ENCODE measurements around the gene EPS8L3.

EPS8L3 gene

DNA sequence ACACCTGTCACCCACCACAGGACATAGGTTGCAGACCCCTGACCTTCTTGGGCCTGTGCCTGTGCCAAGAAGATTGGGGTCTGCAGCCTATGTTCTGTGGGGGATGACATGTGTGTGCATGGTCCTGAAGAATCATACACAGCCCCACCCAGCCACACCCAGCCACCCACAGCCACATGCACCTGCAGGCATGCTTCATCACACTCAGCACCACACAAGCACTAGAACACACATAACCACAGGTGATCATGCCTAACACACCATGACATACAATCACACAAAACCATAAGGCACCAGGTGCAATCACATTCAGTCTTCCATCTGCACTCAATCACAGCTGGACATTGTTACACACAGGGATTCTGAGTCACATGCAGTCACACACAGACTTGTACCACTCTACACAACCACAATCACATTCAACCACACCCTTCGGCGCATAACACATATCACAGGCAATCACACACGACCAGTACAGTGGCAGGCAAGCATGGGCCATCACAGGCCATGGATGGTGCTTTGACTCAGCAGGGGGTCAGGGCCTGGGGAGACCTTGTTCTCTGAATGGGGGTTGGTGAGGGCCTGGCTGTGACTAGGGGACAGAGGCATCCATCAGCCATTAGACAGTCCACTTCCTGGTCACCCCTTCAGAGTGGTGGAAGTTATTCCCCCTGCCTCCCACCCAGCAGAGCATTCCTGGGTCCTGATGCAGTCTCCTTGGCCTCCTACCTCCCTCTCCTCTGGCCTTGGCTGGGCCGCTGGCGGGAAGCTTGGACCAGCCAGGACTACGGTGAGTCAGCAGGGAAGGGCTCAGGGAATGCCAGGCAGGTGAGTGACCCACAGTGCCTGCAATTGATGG is 44.3 kb upstream of the EPS8L3 start:
- Histone ChIP-seq H3K4me1 (ENCODE audit: low read length) (peaks cover 8% of the 10 kb centered on the region), H3K4me2 (ENCODE audit: low read length) (no peak overlapping the region), H3K9me3 (ENCODE audit: insufficient read depth, low read length) (no peaks in the 10 kb centered on the region), H3K27me3 (ENCODE audit: low read depth, low read length) (no peaks in the 10 kb centered on the region), H3K9ac (ENCODE audit: low read length) (no peak overlapping the region), H2AFZ (ENCODE audit: low read depth, low read length) (no peak overlapping the region), H3K4me3 (ENCODE audit: low read length) (no peak overlapping the region), H4K20me1 (ENCODE audit: insufficient read depth, low read length) (no peaks in the 10 kb centered on the region), H3K27ac (ENCODE audit: low read length) (no peak overlapping the region), H3K36me3 (replicated peaks; ENCODE audit: low read depth, low read length) (no peaks in the 10 kb centered on the region), H3K79me2 (ENCODE audit: low read length) (no peaks in the 10 kb centered on the region)
- no peak for TF ChIP-seq EZH2phosphoT487 (IDR thresholded peaks at IDR 0.05; ENCODE audit: low read depth)
- TF ChIP-seq, protein P1, sequence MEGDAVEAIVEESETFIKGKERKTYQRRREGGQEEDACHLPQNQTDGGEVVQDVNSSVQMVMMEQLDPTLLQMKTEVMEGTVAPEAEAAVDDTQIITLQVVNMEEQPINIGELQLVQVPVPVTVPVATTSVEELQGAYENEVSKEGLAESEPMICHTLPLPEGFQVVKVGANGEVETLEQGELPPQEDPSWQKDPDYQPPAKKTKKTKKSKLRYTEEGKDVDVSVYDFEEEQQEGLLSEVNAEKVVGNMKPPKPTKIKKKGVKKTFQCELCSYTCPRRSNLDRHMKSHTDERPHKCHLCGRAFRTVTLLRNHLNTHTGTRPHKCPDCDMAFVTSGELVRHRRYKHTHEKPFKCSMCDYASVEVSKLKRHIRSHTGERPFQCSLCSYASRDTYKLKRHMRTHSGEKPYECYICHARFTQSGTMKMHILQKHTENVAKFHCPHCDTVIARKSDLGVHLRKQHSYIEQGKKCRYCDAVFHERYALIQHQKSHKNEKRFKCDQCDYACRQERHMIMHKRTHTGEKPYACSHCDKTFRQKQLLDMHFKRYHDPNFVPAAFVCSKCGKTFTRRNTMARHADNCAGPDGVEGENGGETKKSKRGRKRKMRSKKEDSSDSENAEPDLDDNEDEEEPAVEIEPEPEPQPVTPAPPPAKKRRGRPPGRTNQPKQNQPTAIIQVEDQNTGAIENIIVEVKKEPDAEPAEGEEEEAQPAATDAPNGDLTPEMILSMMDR (IDR thresholded peaks at IDR 0.05; ENCODE audit: low read depth, low read length) = no peak

DNA sequence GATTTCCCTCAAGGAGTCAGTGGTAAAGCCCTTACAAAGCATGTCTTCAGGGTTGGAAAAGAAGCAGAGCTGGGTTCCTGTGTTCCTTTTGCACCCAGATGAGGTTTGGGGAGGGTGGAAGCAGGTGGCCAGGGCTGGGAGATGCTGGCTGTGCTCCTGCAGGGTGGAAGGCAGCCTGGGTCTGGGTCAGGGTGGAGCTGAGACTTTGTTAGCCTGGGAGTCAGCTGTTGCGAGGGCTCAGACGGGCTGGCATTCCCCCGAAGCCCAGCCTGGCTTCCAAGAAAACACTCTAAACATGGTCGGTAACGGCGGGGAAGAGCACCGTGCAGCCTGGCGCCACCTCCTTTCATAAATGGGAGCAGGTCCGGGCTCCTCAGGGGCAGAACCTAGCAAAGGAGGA is 43.7 kb upstream of the EPS8L3 start:
- no peak overlapping the region for H2AFZ ChIP-seq (ENCODE audit: low read depth, low read length)

DNA sequence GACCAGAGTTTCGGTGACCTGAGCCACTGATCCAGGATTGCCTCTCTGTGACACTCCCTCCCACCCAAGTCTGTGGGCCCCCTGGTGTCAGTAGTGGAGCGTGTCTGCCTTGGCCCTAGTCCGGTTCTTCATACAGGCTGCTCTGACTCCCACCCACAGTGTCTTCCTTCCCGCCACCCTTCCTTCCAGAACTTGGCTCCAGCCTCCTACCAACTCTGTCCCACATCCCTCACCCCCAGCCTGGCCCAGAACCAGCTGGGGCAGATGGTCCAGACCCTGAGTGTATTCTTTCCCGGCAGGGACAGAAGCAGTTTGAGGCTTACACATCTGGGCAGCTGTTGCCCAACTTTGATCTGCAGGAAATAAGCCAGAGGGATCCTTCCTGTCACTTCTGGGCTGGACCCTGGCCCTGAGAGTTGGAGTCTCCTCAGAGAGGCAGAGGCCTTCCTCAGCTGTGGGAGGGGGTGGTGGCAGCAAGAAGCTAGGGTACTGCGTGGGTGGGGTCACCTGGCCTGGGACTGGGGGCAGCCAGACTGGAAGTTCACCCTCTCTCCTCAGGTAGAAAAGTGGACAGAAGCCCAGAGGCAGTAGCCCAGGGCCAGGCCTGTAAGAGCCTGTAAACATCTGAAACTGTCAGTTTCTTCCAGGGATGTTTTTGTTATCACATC is 43.1 kb upstream of the EPS8L3 start:
- H3K79me2 ChIP-seq (ENCODE audit: low read length) = no peaks in the 10 kb centered on the region
- H3K36me3 ChIP-seq (replicated peaks; ENCODE audit: low read depth, low read length) = no peaks in the 10 kb centered on the region
- no peak overlapping the region for H3K4me2 ChIP-seq (ENCODE audit: low read length)
- H4K20me1 ChIP-seq (ENCODE audit: insufficient read depth, low read length) = no peaks in the 10 kb centered on the region
- no peak overlapping the region for H3K4me3 ChIP-seq (ENCODE audit: low read length)
- H3K9me3 ChIP-seq (ENCODE audit: insufficient read depth, low read length) = no peaks in the 10 kb centered on the region
- no peak overlapping the region for H2AFZ ChIP-seq (ENCODE audit: low read depth, low read length)
- no peaks in the 10 kb centered on the region for H3K27me3 ChIP-seq (ENCODE audit: low read depth, low read length)
- H3K4me1 ChIP-seq (ENCODE audit: low read length) = peaks cover 8% of the 10 kb centered on the region
- no peak overlapping the region for H3K27ac ChIP-seq (ENCODE audit: low read length)
- no peak for TF ChIP-seq EZH2phosphoT487 (IDR thresholded peaks at IDR 0.05; ENCODE audit: low read depth)
- TF ChIP-seq, protein P1 (IDR thresholded peaks at IDR 0.05; ENCODE audit: low read depth, low read length) = no peak
- no peak overlapping the region for H3K9ac ChIP-seq (ENCODE audit: low read length)

More for the DNA sequence above, 43.7 kb upstream of the EPS8L3 start:
- TF ChIP-seq, protein P1 (IDR thresholded peaks at IDR 0.05; ENCODE audit: low read depth, low read length) = no peak
- TF ChIP-seq EZH2phosphoT487 (IDR thresholded peaks at IDR 0.05; ENCODE audit: low read depth) = no peak
- no peak overlapping the region for H3K4me2 ChIP-seq (ENCODE audit: low read length)
- H3K27me3 ChIP-seq (ENCODE audit: low read depth, low read length) = no peaks in the 10 kb centered on the region
- no peaks in the 10 kb centered on the region for H3K9me3 ChIP-seq (ENCODE audit: insufficient read depth, low read length)
- peaks cover 8% of the 10 kb centered on the region for H3K4me1 ChIP-seq (ENCODE audit: low read length)
- H3K4me3 ChIP-seq (ENCODE audit: low read length) = no peak overlapping the region
- no peaks in the 10 kb centered on the region for H3K36me3 ChIP-seq (replicated peaks; ENCODE audit: low read depth, low read length)
- no peaks in the 10 kb centered on the region for H3K79me2 ChIP-seq (ENCODE audit: low read length)
- H3K9ac ChIP-seq (ENCODE audit: low read length) = no peak overlapping the region
- no peaks in the 10 kb centered on the region for H4K20me1 ChIP-seq (ENCODE audit: insufficient read depth, low read length)
- no peak overlapping the region for H3K27ac ChIP-seq (ENCODE audit: low read length)

DNA sequence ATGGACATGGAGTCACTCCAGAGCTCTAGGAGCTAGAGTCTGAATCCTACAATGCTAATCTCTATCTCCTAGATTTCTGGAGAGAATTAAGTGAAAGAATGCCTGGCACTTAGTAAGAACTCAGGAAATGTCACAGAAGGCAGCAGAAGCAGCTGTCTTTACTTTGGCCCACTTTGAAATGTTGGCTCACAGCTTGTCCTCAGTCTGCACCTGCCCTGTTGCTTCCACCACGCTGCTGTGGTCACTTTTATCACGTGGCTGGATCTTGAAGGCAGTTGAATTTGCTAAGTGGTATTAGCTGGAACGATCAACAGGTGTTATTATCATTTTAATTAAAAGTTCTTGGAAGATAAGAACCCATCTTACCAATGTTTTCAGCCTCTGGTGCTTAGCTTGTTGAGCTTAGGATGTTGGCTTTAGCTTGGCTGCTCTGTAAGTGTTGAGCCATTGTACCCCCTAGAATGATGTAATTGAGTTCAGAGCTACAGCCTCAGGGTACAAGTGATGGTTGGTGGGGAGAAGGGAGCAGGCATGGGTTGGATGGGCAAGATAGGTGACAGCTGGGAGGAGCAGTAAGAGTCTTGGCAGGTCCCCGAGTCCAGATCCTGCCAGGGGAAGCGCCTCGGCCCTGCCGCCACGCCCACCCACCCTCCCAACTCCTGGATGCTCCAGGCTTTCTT is 41.9 kb upstream of the EPS8L3 start:
- no peak overlapping the region for H2AFZ ChIP-seq (ENCODE audit: low read depth, low read length)
- H3K9me3 ChIP-seq (ENCODE audit: insufficient read depth, low read length) = no peaks in the 10 kb centered on the region
- no peaks in the 10 kb centered on the region for H3K79me2 ChIP-seq (ENCODE audit: low read length)
- no peak overlapping the region for H3K4me3 ChIP-seq (ENCODE audit: low read length)
- peaks cover 8% of the 10 kb centered on the region for H3K4me1 ChIP-seq (ENCODE audit: low read length)
- H4K20me1 ChIP-seq (ENCODE audit: insufficient read depth, low read length) = no peaks in the 10 kb centered on the region
- H3K4me2 ChIP-seq (ENCODE audit: low read length) = no peak overlapping the region
- no peak overlapping the region for H3K9ac ChIP-seq (ENCODE audit: low read length)
- no peaks in the 10 kb centered on the region for H3K36me3 ChIP-seq (replicated peaks; ENCODE audit: low read depth, low read length)
- no peak for TF ChIP-seq EZH2phosphoT487 (IDR thresholded peaks at IDR 0.05; ENCODE audit: low read depth)
- TF ChIP-seq, protein P1 (IDR thresholded peaks at IDR 0.05; ENCODE audit: low read depth, low read length) = no peak
- H3K27ac ChIP-seq (ENCODE audit: low read length) = no peak overlapping the region
- no peaks in the 10 kb centered on the region for H3K27me3 ChIP-seq (ENCODE audit: low read depth, low read length)
